HL-60 (cell line): ENCODE results near the gene HERPUD2.
A peak's percentile ranks its signal among the peaks of the same experiment; 100 is the strongest.

Experiments
- DNase-seq, 2 experiments: peaks; one replicate each; pipeline ENCODE4 v3.0.0-alpha.2; 2010 to 2020; ENCODE audit warnings: low read depth in 1 of 2, low spot score in 1 of 2
- H3K27ac ChIP-seq: fragments of 250-450 bp; sonication (Bioruptor Pico); replicated peaks from 2 replicates; pipeline ENCODE4 v1.5.1; 2020; ENCODE audit warnings: mild to moderate bottlenecking, moderate library complexity
- H3K27me3 ChIP-seq: fragments of 250-450 bp; sonication (Bioruptor Pico); 2 replicates; pipeline ENCODE4 v1.5.1; 2021; ENCODE audit warnings: mild to moderate bottlenecking, moderate library complexity; ENCODE audit not compliant: insufficient read depth, poor library complexity, severe bottlenecking
- H3K4me3 ChIP-seq: replicated peaks from 2 replicates; pipeline ENCODE4 v1.5.1; 2011; ENCODE audit warnings: mild to moderate bottlenecking, control low read depth, low read length; ENCODE audit not compliant: insufficient read depth
- GABPA ChIP-seq: IDR thresholded peaks from 2 replicates; pipeline ENCODE4 v1.6.1; 2012; ENCODE audit warnings: low read depth
- POLR2AphosphoS5 ChIP-seq: IDR thresholded peaks from 2 replicates; pipeline ENCODE4 v1.6.1; 2012; ENCODE audit warnings: low read depth
- SPI1 ChIP-seq: IDR thresholded peaks from 2 replicates; pipeline ENCODE4 v1.6.1; 2012; ENCODE audit warnings: low read depth, mild to moderate bottlenecking, borderline replicate concordance
- long read RNA-seq: library from polyadenylated mRNA; unstranded; transcript quantifications from one replicate; pipeline ENCODE4 v2.0.0, GENCODE V29; 2020
- TF ChIP-seq, protein P1 (sequence below): IDR thresholded peaks from 2 replicates; pipeline ENCODE4 v1.6.1; 2012; ENCODE audit warnings: low read depth; ENCODE audit not compliant: insufficient replicate concordance
- TF ChIP-seq, protein P2 (sequence below): IDR thresholded peaks from one replicate; pipeline ENCODE4 v1.5.1; 2011; ENCODE audit warnings: low read length, control low read depth, inconsistent platforms; ENCODE audit not compliant: insufficient read depth

HERPUD2 gene
- long read RNA-seq, partial matches to known transcripts: 4 of 23 reads
- long read RNA-seq, other reads (novel, unspliced or antisense): 11 of 23 reads

- TF ChIP-seq POLR2AphosphoS5 (peak; percentile 85; the same call in 1 of the 2 replicates), GABPA (peak; percentile 80), SPI1 (peak; percentile 68; the same call in 1 of the 2 replicates)
- TF ChIP-seq, protein P1, sequence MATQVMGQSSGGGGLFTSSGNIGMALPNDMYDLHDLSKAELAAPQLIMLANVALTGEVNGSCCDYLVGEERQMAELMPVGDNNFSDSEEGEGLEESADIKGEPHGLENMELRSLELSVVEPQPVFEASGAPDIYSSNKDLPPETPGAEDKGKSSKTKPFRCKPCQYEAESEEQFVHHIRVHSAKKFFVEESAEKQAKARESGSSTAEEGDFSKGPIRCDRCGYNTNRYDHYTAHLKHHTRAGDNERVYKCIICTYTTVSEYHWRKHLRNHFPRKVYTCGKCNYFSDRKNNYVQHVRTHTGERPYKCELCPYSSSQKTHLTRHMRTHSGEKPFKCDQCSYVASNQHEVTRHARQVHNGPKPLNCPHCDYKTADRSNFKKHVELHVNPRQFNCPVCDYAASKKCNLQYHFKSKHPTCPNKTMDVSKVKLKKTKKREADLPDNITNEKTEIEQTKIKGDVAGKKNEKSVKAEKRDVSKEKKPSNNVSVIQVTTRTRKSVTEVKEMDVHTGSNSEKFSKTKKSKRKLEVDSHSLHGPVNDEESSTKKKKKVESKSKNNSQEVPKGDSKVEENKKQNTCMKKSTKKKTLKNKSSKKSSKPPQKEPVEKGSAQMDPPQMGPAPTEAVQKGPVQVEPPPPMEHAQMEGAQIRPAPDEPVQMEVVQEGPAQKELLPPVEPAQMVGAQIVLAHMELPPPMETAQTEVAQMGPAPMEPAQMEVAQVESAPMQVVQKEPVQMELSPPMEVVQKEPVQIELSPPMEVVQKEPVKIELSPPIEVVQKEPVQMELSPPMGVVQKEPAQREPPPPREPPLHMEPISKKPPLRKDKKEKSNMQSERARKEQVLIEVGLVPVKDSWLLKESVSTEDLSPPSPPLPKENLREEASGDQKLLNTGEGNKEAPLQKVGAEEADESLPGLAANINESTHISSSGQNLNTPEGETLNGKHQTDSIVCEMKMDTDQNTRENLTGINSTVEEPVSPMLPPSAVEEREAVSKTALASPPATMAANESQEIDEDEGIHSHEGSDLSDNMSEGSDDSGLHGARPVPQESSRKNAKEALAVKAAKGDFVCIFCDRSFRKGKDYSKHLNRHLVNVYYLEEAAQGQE: peak; percentile 34
- TF ChIP-seq, protein P2, sequence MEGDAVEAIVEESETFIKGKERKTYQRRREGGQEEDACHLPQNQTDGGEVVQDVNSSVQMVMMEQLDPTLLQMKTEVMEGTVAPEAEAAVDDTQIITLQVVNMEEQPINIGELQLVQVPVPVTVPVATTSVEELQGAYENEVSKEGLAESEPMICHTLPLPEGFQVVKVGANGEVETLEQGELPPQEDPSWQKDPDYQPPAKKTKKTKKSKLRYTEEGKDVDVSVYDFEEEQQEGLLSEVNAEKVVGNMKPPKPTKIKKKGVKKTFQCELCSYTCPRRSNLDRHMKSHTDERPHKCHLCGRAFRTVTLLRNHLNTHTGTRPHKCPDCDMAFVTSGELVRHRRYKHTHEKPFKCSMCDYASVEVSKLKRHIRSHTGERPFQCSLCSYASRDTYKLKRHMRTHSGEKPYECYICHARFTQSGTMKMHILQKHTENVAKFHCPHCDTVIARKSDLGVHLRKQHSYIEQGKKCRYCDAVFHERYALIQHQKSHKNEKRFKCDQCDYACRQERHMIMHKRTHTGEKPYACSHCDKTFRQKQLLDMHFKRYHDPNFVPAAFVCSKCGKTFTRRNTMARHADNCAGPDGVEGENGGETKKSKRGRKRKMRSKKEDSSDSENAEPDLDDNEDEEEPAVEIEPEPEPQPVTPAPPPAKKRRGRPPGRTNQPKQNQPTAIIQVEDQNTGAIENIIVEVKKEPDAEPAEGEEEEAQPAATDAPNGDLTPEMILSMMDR: no peak
- H3K4me3 ChIP-seq: peak within 1 kb of the TSS; percentile 61
- DNase-seq: peak; percentile 82 to 93
- no peaks in the 10 kb centered on the region for H3K27me3 ChIP-seq
- H3K27ac ChIP-seq: peak within 1 kb of the TSS; percentile 85
These were observed at the start of gene HERPUD2 for GRCh38 chr7:35694784-35695472. Gene HERPUD2 (minus strand): TSS chr7:35695135. CDS start chr7:35694330, 805 bp downstream.

GRCh38 chr7:35738889-35739288 lies 44.0 kb upstream of the HERPUD2 start:
- TF ChIP-seq, protein P2: no peak
- TF ChIP-seq POLR2AphosphoS5 (no peak), GABPA (no peak), SPI1 (no peak)
- TF ChIP-seq, protein P1: no peak
- H3K27ac ChIP-seq: no peak overlapping the region
- H3K4me3 ChIP-seq: no peak overlapping the region
- no peak for DNase-seq
- no peaks in the 10 kb centered on the region for H3K27me3 ChIP-seq

DNA sequence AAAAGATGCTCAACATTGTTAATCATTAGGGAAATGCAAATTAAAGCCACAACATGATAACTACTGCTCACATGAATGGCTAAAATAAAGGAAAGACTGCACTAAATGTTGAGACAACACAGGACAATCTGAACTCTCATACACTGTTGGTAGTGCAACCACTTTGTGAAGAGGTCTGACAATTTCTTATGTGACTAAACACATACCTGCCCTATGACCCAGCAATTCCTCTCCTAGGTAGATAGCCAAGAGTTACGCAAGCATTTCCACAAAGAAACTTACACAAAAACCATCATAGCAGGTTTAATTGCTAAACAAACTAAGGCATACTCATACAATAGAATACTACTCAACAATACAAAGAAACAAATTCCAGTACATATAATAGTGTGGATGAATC lies 41.8 kb upstream of the HERPUD2 start:
- TF ChIP-seq SPI1: no peak
- no peak for TF ChIP-seq GABPA
- TF ChIP-seq POLR2AphosphoS5: no peak
- TF ChIP-seq, protein P2: no peak
- TF ChIP-seq, protein P1: no peak
- DNase-seq: no peak
- H3K4me3 ChIP-seq: no peak overlapping the region
- no peaks in the 10 kb centered on the region for H3K27me3 ChIP-seq
- no peak overlapping the region for H3K27ac ChIP-seq
